ENCODE measurements around the gene EXOC3. TPM values are rescaled to one million over a fixed set of nuclear protein-coding genes. Genes with fewer than 3 reads are reported as not detected.

The EXOC3 gene
- total RNA-seq, 2 donors from 2014 or later, result 38.6 to 53.7 TPM

DNA sequence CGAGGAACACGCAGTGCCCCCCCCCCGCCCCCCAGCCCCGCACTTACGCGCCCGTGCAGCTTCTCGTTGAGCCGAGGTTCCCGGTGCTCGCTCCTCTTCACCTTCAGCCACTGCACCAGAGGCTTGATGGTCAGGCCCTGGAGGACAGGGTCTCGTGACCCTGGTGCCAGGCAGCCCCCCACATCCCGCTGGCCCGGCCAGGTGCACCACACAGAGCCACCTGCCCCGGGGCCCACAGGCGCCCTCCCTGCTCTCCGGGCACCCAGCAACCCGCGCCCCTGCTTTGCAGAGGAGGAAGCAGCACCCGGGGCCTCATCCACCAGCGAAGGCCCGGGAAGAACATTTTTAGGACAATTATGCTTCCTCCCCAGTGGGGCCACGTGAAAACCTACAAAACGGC is 39.0 kb downstream of the EXOC3 start:
- H3K4me3 Mint-ChIP-seq, result no peak overlapping the region
- Histone ChIP-seq H3K27ac (ENCODE audit: low read depth, low read length) (no peak overlapping the region), H3K9me3 (ENCODE audit: control insufficient read depth, low read length) (no peaks in the 10 kb centered on the region), H3K9ac (ENCODE audit: extremely low read depth, low read length, poor library complexity, severe bottlenecking) (no peak overlapping the region), H3K36me3 (ENCODE audit: control insufficient read depth, insufficient read depth, low read length) (no peaks in the 10 kb centered on the region), H3K27me3 (ENCODE audit: control insufficient read depth, insufficient read depth, low read length, poor library complexity, severe bottlenecking) (no peaks in the 10 kb centered on the region), H3K4me1 (ENCODE audit: control insufficient read depth, insufficient read depth, low read length) (no peaks in the 10 kb centered on the region), H3K4me3 (ENCODE audit: low read length) (no peak overlapping the region)
- no peak overlapping the region for H3K27ac Mint-ChIP-seq
- H3K9me3 Mint-ChIP-seq, result no peaks in the 10 kb centered on the region
- WGBS, 2 experiments (ENCODE audit: insufficient coverage in 1 of 2, insufficient read length in 1 of 2), result 85 to 94% methylated on average over 7 to 21 of the region's 24 CpGs
- H3K4me1 Mint-ChIP-seq, result peaks cover 3% of the 10 kb centered on the region
- no peaks in the 10 kb centered on the region for H3K36me3 Mint-ChIP-seq (ENCODE audit: low read depth)
- DNase-seq, result no peak
- TF ChIP-seq, protein P1, sequence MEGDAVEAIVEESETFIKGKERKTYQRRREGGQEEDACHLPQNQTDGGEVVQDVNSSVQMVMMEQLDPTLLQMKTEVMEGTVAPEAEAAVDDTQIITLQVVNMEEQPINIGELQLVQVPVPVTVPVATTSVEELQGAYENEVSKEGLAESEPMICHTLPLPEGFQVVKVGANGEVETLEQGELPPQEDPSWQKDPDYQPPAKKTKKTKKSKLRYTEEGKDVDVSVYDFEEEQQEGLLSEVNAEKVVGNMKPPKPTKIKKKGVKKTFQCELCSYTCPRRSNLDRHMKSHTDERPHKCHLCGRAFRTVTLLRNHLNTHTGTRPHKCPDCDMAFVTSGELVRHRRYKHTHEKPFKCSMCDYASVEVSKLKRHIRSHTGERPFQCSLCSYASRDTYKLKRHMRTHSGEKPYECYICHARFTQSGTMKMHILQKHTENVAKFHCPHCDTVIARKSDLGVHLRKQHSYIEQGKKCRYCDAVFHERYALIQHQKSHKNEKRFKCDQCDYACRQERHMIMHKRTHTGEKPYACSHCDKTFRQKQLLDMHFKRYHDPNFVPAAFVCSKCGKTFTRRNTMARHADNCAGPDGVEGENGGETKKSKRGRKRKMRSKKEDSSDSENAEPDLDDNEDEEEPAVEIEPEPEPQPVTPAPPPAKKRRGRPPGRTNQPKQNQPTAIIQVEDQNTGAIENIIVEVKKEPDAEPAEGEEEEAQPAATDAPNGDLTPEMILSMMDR (conservative IDR thresholded peaks at IDR 0.05), result no peak
- peaks cover 2% of the 10 kb centered on the region for H3K27me3 Mint-ChIP-seq (ENCODE audit: insufficient read depth)

DNA sequence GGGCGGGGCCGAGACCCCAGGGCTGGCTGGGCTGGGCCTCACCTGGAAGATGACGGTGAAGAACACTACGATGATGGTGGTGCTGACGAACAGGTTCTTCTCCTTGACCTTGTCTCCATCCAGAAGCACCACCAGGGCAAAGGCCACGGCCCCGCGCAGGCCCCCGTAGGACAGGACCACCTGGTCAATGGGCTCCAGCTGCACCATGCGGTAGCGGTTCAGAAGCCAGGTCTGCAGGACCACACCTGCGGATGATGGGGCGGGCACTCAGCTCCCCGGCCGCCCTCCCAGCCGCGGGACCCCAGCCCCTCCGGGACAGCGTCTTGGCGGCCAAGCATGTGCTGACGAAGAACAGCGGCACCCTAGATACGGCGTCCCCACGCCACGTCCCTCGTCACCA is 39.5 kb downstream of the EXOC3 start:
- H3K9me3 Mint-ChIP-seq, result no peaks in the 10 kb centered on the region
- no peaks in the 10 kb centered on the region for H3K27me3 Mint-ChIP-seq (ENCODE audit: insufficient read depth)
- H3K27ac ChIP-seq (ENCODE audit: low read depth, low read length), result no peak overlapping the region

DNA sequence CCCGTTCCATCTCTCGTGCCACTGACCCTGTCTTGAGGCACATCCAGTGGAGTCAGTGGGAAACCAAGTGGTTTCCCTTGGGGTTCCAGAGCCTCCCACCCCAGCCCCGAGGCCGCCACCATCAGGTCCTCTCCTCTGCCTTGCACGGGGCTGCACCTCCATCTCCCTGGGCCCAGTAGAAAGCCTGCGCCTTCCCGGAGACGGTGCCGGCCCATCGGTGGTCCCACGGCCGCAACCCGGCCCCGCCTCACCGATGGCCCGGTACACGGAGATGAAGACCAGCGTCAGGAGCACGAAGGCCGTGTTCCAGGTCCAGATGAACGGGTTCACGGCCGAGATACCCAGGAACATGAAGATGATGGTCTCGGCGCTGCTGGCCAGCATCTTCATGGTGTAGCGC is 40.0 kb downstream of the EXOC3 start:
- Mint-ChIP-seq H3K36me3 (ENCODE audit: low read depth) (no peaks in the 10 kb centered on the region), H3K27ac (no peak overlapping the region), H3K9me3 (no peaks in the 10 kb centered on the region), H3K4me3 (no peak overlapping the region), H3K27me3 (ENCODE audit: insufficient read depth) (no peaks in the 10 kb centered on the region), H3K4me1 (peaks cover 3% of the 10 kb centered on the region)
- 91 to 95% methylated on average over 23 to 26 of the region's 26 CpGs for WGBS, 2 experiments (ENCODE audit: insufficient coverage in 1 of 2, insufficient read length in 1 of 2)
- Histone ChIP-seq H3K27ac (ENCODE audit: low read depth, low read length) (no peak overlapping the region), H3K36me3 (ENCODE audit: control insufficient read depth, insufficient read depth, low read length) (no peaks in the 10 kb centered on the region), H3K4me1 (ENCODE audit: control insufficient read depth, insufficient read depth, low read length) (no peaks in the 10 kb centered on the region), H3K9me3 (ENCODE audit: control insufficient read depth, low read length) (no peaks in the 10 kb centered on the region), H3K9ac (ENCODE audit: extremely low read depth, low read length, poor library complexity, severe bottlenecking) (no peak overlapping the region), H3K27me3 (ENCODE audit: control insufficient read depth, insufficient read depth, low read length, poor library complexity, severe bottlenecking) (no peaks in the 10 kb centered on the region), H3K4me3 (ENCODE audit: low read length) (no peak overlapping the region)
- DNase-seq, result no peak
- TF ChIP-seq, protein P1 (conservative IDR thresholded peaks at IDR 0.05), result no peak

More for the DNA sequence above, 39.5 kb downstream of the EXOC3 start:
- H3K4me1 Mint-ChIP-seq, result peaks cover 3% of the 10 kb centered on the region
- H3K27ac Mint-ChIP-seq, result no peak overlapping the region
- no peak overlapping the region for H3K4me3 Mint-ChIP-seq
- no peaks in the 10 kb centered on the region for H3K4me1 ChIP-seq (ENCODE audit: control insufficient read depth, insufficient read depth, low read length)
- TF ChIP-seq, protein P1 (conservative IDR thresholded peaks at IDR 0.05), result no peak
- no peaks in the 10 kb centered on the region for H3K9me3 ChIP-seq (ENCODE audit: control insufficient read depth, low read length)
- no peak overlapping the region for H3K4me3 ChIP-seq (ENCODE audit: low read length)
- H3K9ac ChIP-seq (ENCODE audit: extremely low read depth, low read length, poor library complexity, severe bottlenecking), result no peak overlapping the region
- no peaks in the 10 kb centered on the region for H3K36me3 Mint-ChIP-seq (ENCODE audit: low read depth)
- no peaks in the 10 kb centered on the region for H3K27me3 ChIP-seq (ENCODE audit: control insufficient read depth, insufficient read depth, low read length, poor library complexity, severe bottlenecking)
- 94 to 96% methylated on average over 22 to 27 of the region's 27 CpGs for WGBS, 2 experiments (ENCODE audit: insufficient coverage in 1 of 2, insufficient read length in 1 of 2)
- no peak for DNase-seq
- no peaks in the 10 kb centered on the region for H3K36me3 ChIP-seq (ENCODE audit: control insufficient read depth, insufficient read depth, low read length)
